Activated CD4-positive, CD25-positive, alpha-beta regulatory T cell treated with anti-CD3 and anti-CD28 coated beads, Interleukin-2, amount 50 U/mL, for 16 hours (primary cell): ENCODE measurements around the gene MRFAP1.
"Not testable (repeated sequence)": the region's sequence is repeated elsewhere in the genome, so short reads cannot be mapped to it uniquely, and the experiment has no call there.

Source experiments
- DNase-seq: peaks from one replicate; pipeline ENCODE4 v3.0.0-alpha.2; 2020; ENCODE audit warnings: low read depth, low spot score

The MRFAP1 gene

DNA sequence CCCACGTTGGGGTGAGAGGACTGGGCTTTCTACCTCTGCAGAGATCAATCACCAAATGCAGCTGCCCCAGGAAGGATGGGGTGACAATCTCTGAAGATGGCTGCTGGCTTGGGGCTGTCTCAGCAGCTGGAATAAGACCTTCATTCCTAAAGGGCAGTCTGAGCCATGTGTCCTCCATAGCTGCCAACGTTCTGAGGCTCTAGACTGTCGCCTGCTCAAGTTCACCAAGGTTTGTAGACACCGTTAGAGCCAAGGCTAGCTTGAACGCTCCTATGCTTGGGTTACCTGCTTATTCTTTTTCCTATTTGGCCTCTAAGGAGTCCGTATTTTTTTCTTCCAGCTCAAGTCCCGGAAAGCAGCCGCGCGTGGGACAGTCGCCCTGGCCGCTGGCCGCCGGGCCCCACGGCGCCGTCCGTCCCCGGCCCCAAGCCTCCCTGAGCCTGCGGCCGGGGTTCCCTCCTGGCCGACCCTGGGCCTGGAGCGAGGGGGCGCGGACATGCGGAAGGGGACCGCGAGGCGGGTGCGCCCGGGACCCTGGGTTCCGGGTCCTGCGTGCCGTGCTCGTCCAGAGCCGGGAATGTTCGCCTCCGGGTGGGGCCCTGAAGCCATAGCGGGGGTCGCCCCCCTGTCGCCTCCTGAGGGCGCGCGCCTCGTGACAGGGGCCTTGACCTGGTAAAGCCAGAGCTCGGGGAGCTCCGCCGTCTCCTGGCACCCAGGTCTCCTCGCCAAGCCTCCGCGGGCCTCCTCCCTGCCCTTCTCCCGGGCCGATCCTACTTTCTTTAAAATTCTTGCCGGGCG, 23.3 kb downstream of the MRFAP1 start:
- DNase-seq = no peak

GRCh38 chr4:6665320-6665654, 24.8 kb downstream of the MRFAP1 start:
- DNase-seq = no peak

GRCh38 chr4:6668391-6668790, 27.9 kb downstream of the MRFAP1 start:
- DNase-seq = no peak

DNA sequence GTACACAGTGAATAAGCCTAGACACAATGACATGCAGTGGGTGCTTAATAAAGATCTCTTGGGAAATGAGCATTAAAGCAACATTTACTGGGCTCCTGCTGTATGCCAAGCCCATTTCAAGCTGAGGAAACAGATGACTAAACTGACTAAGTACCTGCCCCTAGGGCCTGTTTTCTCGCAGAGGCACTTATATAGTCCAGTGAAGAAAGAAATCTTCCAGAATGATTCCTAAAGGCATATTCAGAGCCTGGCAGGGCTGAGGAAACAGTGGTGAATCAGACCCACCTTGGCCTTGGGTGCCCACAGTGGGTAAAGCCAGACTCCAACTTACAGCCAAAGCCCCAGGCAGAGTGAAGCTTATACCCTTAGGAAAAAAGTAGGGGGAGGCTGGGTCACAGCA, 31.2 kb downstream of the MRFAP1 start:
- no peak for DNase-seq

DNA sequence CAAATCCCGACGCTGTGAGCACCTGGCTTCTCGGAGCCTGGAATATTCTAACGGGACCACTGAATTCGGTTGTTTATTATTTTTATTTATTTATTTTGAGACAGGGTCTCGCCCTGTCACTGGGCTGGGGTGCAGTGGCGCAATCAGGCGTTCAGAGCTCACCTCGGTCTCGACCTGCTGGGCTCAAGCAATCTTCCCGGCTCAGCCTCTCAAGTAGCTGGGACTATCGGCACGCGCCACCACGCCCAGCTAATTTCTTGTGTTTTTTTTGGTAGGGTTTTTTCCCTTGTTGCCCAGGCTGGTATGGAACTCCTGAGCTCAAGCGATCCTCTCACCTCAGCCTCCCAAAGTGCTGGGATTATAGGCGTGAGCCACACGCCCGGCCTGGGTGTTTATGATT, 31.6 kb downstream of the MRFAP1 start:
- no peak for DNase-seq

DNA sequence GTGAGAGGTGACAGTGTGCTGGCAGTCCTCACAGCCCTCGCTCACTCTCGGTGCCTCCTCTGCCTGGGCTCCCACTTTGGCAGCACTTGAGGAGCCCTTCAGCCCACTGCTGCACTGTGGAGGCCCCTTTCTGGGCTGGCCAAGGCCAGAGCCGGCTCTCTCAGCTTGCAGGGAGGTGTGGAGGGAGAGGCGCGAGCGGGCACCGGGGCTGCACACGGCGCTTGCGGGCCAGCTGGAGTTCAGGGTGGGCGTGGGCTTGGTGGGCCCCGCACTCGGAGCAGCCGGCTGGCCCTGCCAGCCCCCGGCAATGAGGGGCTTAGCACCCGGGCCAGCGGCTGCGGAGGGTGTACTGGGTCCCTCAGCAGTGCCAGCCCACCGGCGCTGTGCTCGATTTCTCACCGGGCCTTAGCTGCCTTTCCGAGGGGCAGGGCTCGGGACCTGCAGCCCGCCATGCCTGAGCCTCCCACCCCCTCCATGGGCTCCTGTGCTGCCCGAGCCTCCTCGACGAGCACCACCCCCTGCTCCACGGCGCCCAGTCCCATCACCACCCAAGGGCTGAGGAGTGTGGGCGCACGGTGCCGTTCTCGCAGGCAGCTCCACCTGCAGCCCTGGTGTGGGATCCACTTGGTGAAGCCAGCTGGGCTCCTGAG, 32.2 kb downstream of the MRFAP1 start:
- DNase-seq = not testable (repeated sequence)

GRCh38 chr4:6673191-6673659, 32.7 kb downstream of the MRFAP1 start:
- DNase-seq = not testable (repeated sequence)

GRCh38 chr4:6673660-6674499, 33.4 kb downstream of the MRFAP1 start:
- DNase-seq = peak; percentile 89

DNA sequence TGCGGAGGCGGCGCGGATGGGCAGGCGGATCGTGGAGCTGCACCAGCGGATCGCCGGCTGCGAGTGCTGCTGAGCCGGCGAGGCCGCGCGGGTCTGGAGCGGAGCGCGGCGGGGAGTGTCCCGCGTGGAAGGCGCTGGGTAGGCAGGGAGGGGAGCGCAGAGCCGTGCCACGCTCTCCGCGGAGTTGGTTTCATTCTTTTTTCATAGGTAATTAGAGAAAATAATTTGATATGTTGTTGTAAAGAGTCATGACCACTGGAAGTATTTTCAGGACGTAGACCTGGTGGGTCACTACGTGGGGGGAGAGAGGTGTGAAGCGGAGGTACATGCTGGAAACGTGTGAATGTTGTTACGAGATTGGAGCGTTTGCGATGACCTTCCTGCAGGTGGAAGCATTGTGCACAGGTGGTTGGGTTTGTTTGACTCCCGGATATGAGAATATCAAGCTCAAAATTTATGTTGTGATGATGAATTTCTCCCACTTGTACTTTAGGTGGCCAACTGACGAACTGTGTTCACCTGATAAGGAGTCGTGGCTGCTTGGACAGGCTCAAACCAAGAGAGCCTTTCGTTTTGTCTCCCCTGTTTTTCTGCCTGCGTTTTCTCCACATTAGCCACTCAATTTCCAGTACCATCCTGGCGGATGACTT, 34.1 kb downstream of the MRFAP1 start:
- DNase-seq = peak; percentile 53

- no peak for DNase-seq
These were observed 36.5 kb downstream of the MRFAP1 start for GRCh38 chr4:6676722-6677558.

DNA sequence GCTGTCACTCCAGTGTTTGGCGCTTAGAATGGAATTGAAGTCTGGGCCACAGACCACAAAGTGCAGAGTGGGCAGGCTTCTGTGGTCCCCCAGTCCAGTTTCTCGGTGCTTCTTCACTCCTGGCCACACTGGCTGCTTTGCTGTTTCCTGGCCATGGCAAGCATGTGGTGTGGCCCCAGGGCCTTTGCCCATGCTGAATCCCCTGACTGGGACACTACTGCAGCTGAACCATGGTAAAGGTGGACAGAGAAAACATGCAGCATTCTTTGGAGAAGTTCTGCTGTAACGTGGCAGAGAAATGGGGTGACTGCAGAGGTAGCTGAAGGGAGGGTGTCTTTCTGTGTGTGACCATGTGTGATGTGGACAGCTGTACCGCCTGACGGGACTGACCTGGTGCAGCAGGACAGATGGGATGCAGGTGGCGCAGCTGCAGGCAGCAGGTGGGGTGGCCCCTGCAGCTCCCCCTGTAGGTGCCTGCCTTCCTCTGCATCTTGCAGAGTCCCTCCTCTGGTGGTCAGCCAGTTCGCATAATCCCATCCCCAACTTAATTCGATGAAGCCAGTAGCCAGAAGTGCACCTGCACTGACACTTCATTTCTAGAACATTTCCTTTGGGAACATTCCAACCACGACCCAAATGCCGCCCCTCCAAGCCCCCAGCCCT, 40.0 kb downstream of the MRFAP1 start:
- DNase-seq = no peak

DNA sequence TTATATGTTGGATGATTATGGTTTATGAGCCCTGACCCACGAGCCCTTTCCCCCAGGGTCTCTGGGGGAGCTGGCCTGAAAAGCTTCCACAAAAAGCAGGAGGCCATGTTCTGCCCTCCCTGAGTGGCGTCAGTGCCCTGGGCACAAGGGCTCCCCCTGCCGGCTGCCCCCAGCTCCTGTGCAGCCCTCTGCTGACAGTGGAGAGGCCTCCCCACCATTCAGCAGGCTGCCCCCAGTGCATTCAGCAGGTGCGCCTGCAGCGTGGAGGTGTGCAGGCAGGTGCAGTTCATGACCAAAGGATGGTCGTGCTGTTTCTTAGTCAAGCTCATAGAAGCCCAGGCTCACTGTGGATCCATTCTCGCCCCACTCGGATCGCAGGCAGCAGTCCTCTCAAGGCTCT, 40.7 kb downstream of the MRFAP1 start:
- no peak for DNase-seq

DNA sequence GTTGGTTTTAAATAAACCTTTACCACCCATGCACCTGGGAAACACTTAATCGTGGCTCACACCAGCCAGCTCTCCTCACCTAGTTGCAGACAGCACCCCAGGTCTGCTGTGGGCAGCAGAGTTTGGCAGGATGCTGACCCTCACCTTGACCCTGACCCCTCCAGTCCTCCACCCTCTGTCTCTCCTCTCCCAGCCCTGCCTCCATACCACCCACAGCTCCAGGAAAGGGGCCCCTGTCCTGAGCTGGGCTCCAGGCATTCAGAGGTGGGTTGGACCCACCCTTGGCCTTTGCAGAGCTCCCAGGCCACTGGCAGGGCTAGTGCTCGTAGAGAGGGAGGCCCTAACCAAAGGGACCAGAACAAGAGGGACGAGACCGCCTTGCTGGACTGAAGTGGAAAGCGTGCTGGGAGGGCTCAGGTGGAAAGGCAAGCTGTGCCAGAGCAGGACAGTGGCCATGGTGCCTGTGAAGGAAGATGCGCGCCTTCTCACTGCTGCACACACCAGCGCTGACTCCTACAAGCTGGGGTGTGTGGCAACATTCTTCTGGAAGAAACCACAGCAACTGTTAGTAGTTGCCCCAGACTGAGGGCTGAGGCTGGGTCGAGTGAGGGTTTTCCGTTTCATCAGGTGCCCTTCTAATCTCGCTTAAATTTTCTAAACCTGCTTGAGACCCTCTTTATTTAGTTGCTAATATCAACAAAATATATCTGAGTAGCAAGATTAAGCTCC, 42.5 kb downstream of the MRFAP1 start:
- no peak for DNase-seq

DNA sequence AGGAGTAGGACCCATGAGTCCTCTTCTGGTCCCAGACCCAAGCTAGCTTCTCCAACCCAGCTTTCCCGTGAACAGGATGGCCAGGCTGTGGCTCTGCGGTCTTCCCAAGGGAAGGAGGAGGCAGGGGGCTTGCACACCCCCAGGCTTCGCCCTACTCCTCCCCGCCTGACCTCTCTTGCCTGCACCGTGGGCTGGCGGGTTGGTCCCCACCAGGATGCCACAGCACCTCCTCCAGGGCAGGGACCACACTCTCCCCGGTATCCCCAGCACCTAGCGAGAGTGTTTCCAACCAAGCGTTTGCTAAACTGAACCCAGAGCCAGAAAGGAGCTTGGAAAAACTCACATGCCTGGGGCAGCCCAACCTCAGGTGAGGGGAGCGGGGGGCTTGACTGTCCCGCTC, 44.2 kb downstream of the MRFAP1 start:
- no peak for DNase-seq

DNA sequence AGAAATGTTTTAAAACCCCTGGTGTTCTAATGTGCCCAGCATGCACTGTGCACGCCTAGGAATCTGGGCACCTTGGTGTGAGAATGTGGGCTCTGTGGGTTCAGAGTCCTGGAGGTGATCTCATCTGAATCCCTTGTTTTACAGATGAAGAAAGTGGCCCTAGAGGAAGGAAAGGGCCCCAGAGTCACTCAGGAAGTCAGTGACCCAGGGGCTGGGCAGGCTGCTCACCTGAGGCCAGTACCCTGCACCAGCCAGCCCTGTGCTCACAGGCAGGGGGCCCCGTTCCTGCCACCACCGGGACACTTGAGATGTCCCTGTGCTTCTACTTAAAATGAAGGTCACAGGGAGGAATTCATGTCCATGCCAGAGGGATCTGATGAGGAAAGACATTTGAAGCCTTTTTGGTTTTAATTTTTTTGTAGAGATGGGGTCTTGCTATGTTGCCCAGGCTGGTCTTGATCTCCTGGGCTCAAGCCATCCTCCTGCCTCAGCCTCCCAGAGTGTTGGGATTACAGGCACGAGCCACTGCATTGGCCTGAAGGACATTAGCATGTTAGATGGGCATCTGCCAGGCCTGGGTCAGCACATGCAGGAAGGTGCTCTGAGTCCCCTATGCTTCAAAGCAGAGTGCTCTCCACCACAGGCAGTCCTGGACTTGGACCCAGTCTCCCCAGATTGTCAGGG, 45.8 kb downstream of the MRFAP1 start:
- no peak for DNase-seq

GRCh38 chr4:6687947-6688878, 47.7 kb downstream of the MRFAP1 start:
- no peak for DNase-seq

DNA sequence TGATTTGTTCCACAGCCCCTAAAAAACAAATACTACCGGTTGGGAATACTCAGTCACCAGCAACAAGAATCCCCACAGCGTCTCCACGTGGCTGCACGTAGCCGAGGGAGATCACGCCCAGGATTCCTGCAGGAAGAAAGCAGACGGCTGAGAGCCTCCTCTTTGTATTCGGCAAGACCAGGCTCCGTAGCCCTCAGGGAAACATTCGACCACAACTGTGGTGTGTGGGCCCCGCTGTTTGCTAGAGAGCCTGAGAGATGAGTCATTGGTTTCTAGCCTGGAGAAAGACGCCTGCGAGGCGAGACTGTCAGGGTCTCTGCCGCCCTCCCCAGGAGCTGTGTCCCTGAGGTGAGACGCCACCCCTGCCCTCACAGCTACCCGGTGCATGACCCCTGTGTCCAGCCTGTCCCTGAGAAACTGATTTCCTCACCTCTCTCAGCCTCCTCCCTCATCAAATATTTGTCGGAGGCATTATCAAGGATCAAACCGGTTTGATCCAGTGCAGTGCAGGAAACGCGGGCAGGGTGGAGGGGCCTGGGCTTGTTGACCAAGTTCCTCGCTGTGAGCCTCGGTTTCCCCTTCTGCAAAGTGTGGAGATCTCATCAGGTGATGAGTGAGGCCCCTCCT, 48.5 kb downstream of the MRFAP1 start:
- peak; percentile 46 for DNase-seq
